Spleen (tissue), 11 donors: ENCODE data around the gene RAB1B. TPM values are rescaled to one million over a fixed set of nuclear protein-coding genes. Genes with fewer than 3 reads are reported as not detected.

Source experiments
- DNase-seq: peaks from one replicate; pipeline ENCODE4 v3.0.0-alpha.2; 2020
- H3K27ac ChIP-seq, 8 donors: fragments of 200-600 bp; sonication (generic) in 7 of 8; 1 replicate in 4 of 8; 2 replicates in 4 of 8; pipeline versions ENCODE4 v1.5.0 to v1.8.0; 2016 to 2021; ENCODE audit warnings: inconsistent platforms in 4 of 8, mild to moderate bottlenecking in 4 of 8, moderate library complexity in 1 of 8
- H3K27me3 ChIP-seq, 7 donors: fragments of 200-600 bp; sonication (generic) in 6 of 7; replicated peaks in 1 of 7; 1 replicate in 4 of 7; 2 replicates in 3 of 7; pipeline versions ENCODE4 v1.5.0 to v1.8.0; 2016 to 2021; ENCODE audit warnings: inconsistent platforms in 3 of 7, mild to moderate bottlenecking in 1 of 7
- H3K36me3 ChIP-seq, 6 donors: fragments of 200-600 bp; sonication (generic) in 5 of 6; 1 replicate in 4 of 6; 2 replicates in 2 of 6; pipeline versions ENCODE4 v1.5.0 to v1.8.0; 2016 to 2021; ENCODE audit warnings: inconsistent platforms in 2 of 6
- H3K4me1 ChIP-seq, 6 donors: fragments of 200-600 bp; sonication (generic) in 5 of 6; 1 replicate in 3 of 6; 2 replicates in 3 of 6; pipeline versions ENCODE4 v1.5.0 to v1.8.0; 2016 to 2021; ENCODE audit warnings: inconsistent platforms in 3 of 6
- H3K4me3 ChIP-seq, 8 donors: fragments of 200-600 bp; sonication (generic) in 7 of 8; 1 replicate in 4 of 8; 2 replicates in 4 of 8; pipeline versions ENCODE4 v1.5.0 to v1.8.0; 2016 to 2021; ENCODE audit warnings: inconsistent platforms in 4 of 8, mild to moderate bottlenecking in 4 of 8, moderate library complexity in 2 of 8
- H3K9me3 ChIP-seq, 8 donors: fragments of 200-600 bp; sonication (generic) in 7 of 8; 1 replicate in 4 of 8; 2 replicates in 4 of 8; pipeline versions ENCODE4 v1.5.0 to v1.8.0; 2016 to 2021; ENCODE audit warnings: inconsistent platforms in 4 of 8
- CTCF ChIP-seq, 11 experiments: fragments of 200-600 bp in 7 of 11; fragments of 450-650 bp in 4 of 11; sonication (generic) in 4 of 11; IDR thresholded peaks in 8 of 11; conservative IDR thresholded peaks in 3 of 11; 1 replicate in 7 of 11; 2 replicates in 4 of 11; pipeline versions ENCODE4 v1.4.0 to v1.8.0; 2016 to 2021; ENCODE audit warnings: antibody characterized with exemption in 11 of 11, inconsistent platforms in 4 of 11, mild to moderate bottlenecking in 1 of 11
- POLR2A ChIP-seq, 3 donors: fragments of 450-650 bp; IDR thresholded peaks; one replicate each; pipeline ENCODE4 v1.5.1; 2017; ENCODE audit warnings: antibody characterized with exemption in 3 of 3, mild to moderate bottlenecking in 1 of 3
- POLR2AphosphoS5 ChIP-seq, 3 donors: sonication (generic); formaldehyde crosslinking; IDR thresholded peaks; one replicate each; pipeline ENCODE4 v1.5.1; 2017; ENCODE audit warnings: antibody characterized with exemption in 3 of 3
- WGBS, 5 donors: extraction: QIAGEN DNeasy Blood & Tissue Kit in 3 of 5; methylation state at CpG; one replicate each; pipeline versions ENCODE4 v1.1.5 to v1.1.7; 2013 to 2018; 5-methylcytosine and 5-hydroxymethylcytosine counted together
- intact Hi-C: fragments of 100-400 bp; cut with DNase I; formaldehyde crosslinking; loops from one replicate; pipeline ENCODE4 v1.15.0; 2023; ENCODE audit warnings: low total_unique reads
- polyA plus RNA-seq, 3 donors: library from polyadenylated mRNA; stranded (reverse); fragments of 200-250 nt; gene quantifications; one replicate each; pipeline ENCODE4 v1.2.1, GENCODE V29; 2013
- total RNA-seq, 7 donors: library from RNA; depleted of rRNA in 3 of 7; stranded (reverse); fragments of >200 nt in 3 of 7; fragmentation: NEBNext Ultra II Directional in 4 of 7; extraction: Animal tissue kit (Norgen Biotek cat#: 25700) in 4 of 7; gene quantifications; one replicate each; pipeline versions ENCODE4 v1.1.0 to v1.2.1, GENCODE V29; 2016 to 2021
- donor health status: healthy with polysubstance abuse.
- donor health status: DM: no; HTN: no; CAD: no; lungs with moderate emphysema.
- donor health status: DM: no; HTN: no; CAD: no.
- donor health status: Bipolar disorder and iron deficiency.
- donor health status: healthy.
- donor health status: DM: no; HTN: no; CAD: no.
- donor health status: DM: yes; HTN: yes; CAD: no.

RAB1B gene
- total and polyA plus RNA-seq, 10 donors, result 66.8 to 150 (median 116) TPM

DNA sequence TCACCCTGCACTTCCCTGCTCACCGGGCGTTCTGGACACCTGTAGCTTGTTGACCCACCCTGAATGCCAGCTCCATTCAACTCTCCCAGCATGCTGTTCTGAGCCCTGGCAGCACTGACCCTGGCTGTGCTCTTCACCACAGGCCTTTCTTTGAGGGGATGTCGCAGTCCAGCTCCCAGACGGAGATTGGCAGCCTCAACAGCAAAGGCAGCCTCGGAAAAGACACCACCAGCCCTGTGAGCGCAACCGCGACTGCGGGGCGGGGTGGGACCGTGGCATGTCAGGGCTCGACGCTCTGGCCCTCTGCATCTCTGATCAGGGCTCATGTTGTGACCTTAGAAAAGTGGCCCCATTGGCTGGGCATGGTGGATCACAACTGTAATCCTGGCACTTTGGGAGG, 47.4 kb upstream of the RAB1B start:
- Histone ChIP-seq H3K27ac (no peak overlapping the region), H3K36me3 (peaks cover 3 to 90% (median 66%) of the 10 kb centered on the region in 6 donors), H3K9me3 (no peaks in the 10 kb centered on the region), H3K4me1 (peaks cover 0 to 17% (median 12%) of the 10 kb centered on the region in 6 donors), H3K4me3 (no peak overlapping the region), H3K27me3 (no peaks in the 10 kb centered on the region)
- TF ChIP-seq POLR2A (IDR thresholded peaks at IDR 0.05), result no peak
- no peak for TF ChIP-seq CTCF (IDR thresholded peaks at IDR 0.05 in 8 of 11, conservative IDR thresholded peaks at IDR 0.05 in 3 of 11)
- TF ChIP-seq POLR2AphosphoS5 (IDR thresholded peaks at IDR 0.05), result peak in 1 of 3 donors; percentile 52
- DNase-seq, result no peak
- WGBS, 5 donors, result 91 to 95% (median 93%) methylated on average over 5 to 13 of the region's 13 CpGs
- intact Hi-C loops, result loop anchor here (5.0 kb wide), 1 partner anchor 61 kb away; no protein-coding TSS in a partner anchor

- H3K4me3 ChIP-seq, result no peak overlapping the region
- H3K9me3 ChIP-seq, result no peaks in the 10 kb centered on the region
- H3K36me3 ChIP-seq, result peaks cover 0 to 90% (median 60%) of the 10 kb centered on the region in 6 donors
- H3K4me1 ChIP-seq, result peaks cover 0 to 17% (median 12%) of the 10 kb centered on the region in 6 donors
- no peaks in the 10 kb centered on the region for H3K27me3 ChIP-seq
- TF ChIP-seq CTCF (IDR thresholded peaks at IDR 0.05 in 8 of 11, conservative IDR thresholded peaks at IDR 0.05 in 3 of 11) (no peak), POLR2AphosphoS5 (IDR thresholded peaks at IDR 0.05) (no peak), POLR2A (IDR thresholded peaks at IDR 0.05) (no peak)
- 79 to 87% (median 84%) methylated on average over 9 of the region's 9 CpGs for WGBS, 5 donors
- intact Hi-C loops, result loop anchor here (5.0 kb wide), 1 partner anchor 61 kb away; no protein-coding TSS in a partner anchor
- DNase-seq, result peak; percentile 44
- H3K27ac ChIP-seq, result peak overlapping the region in 7 of 8 donors; percentile 10 to 72 (median 67)
Measured at GRCh38 chr11:66221726-66222236, 46.7 kb upstream of the RAB1B start.

DNA sequence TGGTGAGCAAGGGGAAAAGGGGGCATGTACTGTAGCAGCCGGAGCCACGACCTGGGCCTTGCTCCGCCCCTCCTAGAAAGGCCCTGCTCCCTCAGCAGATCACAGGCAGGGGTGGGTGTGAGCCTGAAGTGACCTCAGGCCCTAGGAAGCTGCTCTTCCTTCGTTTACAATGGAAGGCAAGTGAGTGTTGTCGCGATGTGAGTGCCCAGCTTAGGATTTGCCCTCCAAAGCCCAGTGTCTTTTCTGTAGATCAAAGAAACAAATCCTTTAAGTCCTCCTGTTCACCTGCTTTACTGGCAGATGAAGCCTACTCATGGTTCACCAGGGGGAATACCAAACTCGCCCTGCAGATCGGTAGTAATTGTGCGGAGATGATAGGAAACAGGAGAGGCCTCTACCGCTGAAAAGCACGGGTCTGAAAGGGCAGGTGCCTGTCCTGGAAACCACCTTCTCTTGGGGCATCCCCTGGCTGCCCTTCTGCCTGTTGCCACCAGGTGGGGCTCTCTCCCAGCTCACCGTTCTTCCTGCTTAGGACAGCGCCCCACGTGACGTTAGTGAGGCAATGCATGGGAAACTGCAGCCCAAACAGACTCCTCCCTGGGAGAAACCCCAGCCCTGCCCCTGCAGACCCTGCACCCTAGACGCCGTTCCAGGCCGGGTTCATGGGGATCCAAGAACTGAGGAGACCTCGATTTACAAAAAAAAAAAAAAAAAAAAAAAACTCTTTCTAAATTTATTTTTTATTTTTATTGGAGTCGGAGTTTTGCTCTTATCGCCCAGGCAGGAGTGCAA, 45.9 kb upstream of the RAB1B start:
- TF ChIP-seq CTCF (IDR thresholded peaks at IDR 0.05 in 8 of 11, conservative IDR thresholded peaks at IDR 0.05 in 3 of 11) (peak; percentile 98 to 100 (median 99)), POLR2AphosphoS5 (IDR thresholded peaks at IDR 0.05) (peak; percentile 40 to 87 (median 78)), POLR2A (IDR thresholded peaks at IDR 0.05) (no peak)
- intact Hi-C loops, result loop anchor here (5.0 kb wide), 1 partner anchor 60 kb away; no protein-coding TSS in a partner anchor
- Histone ChIP-seq H3K4me1 (peaks cover 0 to 17% (median 12%) of the 10 kb centered on the region in 6 donors), H3K4me3 (no peak overlapping the region), H3K9me3 (no peaks in the 10 kb centered on the region), H3K27ac (peak overlapping the region; percentile 10 to 72 (median 62)), H3K36me3 (peaks cover 0 to 90% (median 57%) of the 10 kb centered on the region in 6 donors), H3K27me3 (no peaks in the 10 kb centered on the region)
- DNase-seq, result peak; percentile 97
- WGBS, 5 donors, result 24 to 27% (median 26%) methylated on average over 21 of the region's 21 CpGs
